Glomerular visceral epithelial cell (primary cell): ENCODE data around the gene TTPAL.

Source experiments
- DNase-seq: peaks from one replicate; pipeline ENCODE4 v3.0.0-alpha.2; 2016; ENCODE audit errors: extremely low spot score

TTPAL gene

GRCh38 chr20:44442298-44443070 is 33.2 kb upstream of the TTPAL start:
- DNase-seq, result no peak

GRCh38 chr20:44445742-44446710 is 29.6 kb upstream of the TTPAL start:
- no peak for DNase-seq

- DNase-seq, result no peak
Observed at GRCh38 chr20:44447827-44448419, 27.8 kb upstream of the TTPAL start.

- no peak for DNase-seq
Observed at GRCh38 chr20:44448753-44449546, 26.7 kb upstream of the TTPAL start.

- no peak for DNase-seq
Observed at GRCh38 chr20:44449864-44450263, 25.8 kb upstream of the TTPAL start.

GRCh38 chr20:44450281-44450889 is 25.3 kb upstream of the TTPAL start:
- no peak for DNase-seq

- no peak for DNase-seq
Observed at GRCh38 chr20:44450903-44451450, 24.7 kb upstream of the TTPAL start.

GRCh38 chr20:44454306-44454963 is 21.2 kb upstream of the TTPAL start:
- peak; percentile 62 for DNase-seq

- no peak for DNase-seq
Observed at GRCh38 chr20:44455126-44455525, 20.5 kb upstream of the TTPAL start.

- DNase-seq, result no peak
Observed at GRCh38 chr20:44456611-44457010, 19.1 kb upstream of the TTPAL start.

- DNase-seq, result no peak
Observed at GRCh38 chr20:44457016-44457415, 18.7 kb upstream of the TTPAL start.

- no peak for DNase-seq
Observed at GRCh38 chr20:44459271-44459670, 16.4 kb upstream of the TTPAL start.

- DNase-seq, result peak; percentile 40
Observed at GRCh38 chr20:44460795-44461141, 14.9 kb upstream of the TTPAL start.

- DNase-seq, result no peak
Observed at GRCh38 chr20:44461142-44461802, 14.4 kb upstream of the TTPAL start.

GRCh38 chr20:44461803-44462174 is 13.9 kb upstream of the TTPAL start:
- no peak for DNase-seq

- no peak for DNase-seq
Observed at GRCh38 chr20:44463466-44463865, 12.2 kb upstream of the TTPAL start.

GRCh38 chr20:44464514-44464913 is 11.2 kb upstream of the TTPAL start:
- no peak for DNase-seq

- no peak for DNase-seq
Observed at GRCh38 chr20:44465001-44465560, 10.6 kb upstream of the TTPAL start.

GRCh38 chr20:44467289-44467883 is 8.3 kb upstream of the TTPAL start:
- no peak for DNase-seq
